Mesangial cell (primary cell): ENCODE results near the gene C1orf35. TPM values are rescaled to one million over a fixed set of nuclear protein-coding genes. Genes with fewer than 3 reads are reported as not detected.

Experiments
- total RNA-seq: library from RNA; depleted of rRNA; stranded (reverse); fragments of >200 nt; gene quantifications from 2 replicates; pipeline ENCODE4 v1.2.3, GENCODE V29; 2015

The C1orf35 gene
- total RNA-seq: 10.4 and 13.2 TPM in 2 replicates

DNA sequence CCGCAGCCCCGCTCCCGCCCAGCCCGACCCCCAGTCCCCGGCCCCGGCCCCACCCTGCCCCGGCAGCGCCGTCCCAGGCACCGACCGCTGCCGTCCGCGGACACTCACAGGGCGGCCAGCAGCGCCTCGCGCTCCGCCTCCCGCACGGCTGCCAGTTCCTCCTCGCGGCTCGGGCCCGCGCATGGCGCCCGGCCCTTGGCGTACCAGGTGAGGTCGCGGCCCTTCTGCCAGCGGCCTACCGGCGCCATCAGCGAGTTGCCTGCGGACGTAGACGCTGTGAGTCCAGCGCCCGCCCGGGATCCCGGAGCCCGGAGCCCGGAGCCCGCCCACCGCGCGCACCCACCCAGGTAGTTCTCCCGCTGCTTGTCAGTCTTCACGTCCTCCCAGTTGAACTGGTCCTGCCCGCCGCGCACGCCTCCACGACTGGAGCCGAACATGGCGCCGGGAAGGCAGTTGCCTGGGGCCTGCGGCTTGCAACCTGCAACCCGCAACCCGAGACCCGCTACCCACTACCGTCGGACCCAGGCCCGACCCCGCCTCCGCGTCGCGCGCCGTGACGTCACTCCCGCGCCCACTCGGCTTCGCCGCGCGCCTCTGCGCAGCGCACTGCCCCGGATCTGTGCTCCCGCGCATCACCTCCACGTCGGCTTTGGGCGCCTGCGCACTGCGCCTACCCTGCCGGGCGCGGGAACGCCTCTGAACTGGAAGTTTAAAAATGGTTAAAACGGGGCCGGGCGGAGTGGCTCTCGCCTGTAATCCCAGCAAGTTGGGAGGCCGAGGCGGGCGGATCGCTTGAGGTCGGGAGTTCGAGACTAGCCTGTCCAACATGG lies at the start of gene C1orf35:
Gene C1orf35, minus strand, starts transcription at position 535 of the 830 bp plus-strand sequence. Its CDS starts 98 bp downstream, at position 437.

DNA sequence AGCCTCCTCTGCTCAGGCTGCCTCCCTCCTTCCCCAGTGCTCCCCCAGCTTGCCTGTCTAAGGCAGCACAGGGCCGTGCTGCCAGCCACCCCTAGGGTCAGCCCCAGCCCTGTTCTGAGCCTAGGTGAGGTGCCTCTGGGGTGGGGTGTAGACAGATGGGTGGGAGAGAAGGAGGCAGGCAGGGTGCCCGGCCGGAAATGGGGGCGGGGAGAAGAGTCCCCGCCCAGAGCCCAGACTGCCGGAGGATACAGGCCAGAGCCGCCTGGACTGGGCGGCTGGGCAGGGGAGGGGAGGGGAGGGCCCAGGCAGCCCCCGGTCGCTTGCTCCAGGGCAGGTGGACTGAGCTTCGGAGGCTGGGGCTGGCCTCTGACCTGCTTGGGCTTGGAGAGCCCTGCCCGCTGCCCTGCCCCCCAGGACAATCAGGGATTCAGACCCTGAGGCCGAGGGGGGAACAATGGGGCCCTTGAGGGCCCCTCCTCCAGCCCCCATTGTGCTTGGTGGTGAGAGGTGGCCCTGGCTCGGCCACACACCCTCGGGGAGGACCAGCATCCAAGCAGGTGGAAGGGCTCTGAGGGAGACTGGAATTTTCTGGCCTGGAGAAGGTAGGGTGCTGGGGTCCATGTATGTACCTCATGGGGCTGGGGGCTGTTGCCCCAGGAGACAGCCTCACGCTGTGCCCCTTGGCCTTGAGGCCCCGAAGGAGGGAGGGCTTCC lies 46.4 kb upstream of the C1orf35 start, which contains the start of gene GJC2:
Gene GJC2, plus strand, starts transcription at position 525 of the 714 bp plus-strand sequence. CDS start 7,829 bp downstream, outside the sequence.

DNA sequence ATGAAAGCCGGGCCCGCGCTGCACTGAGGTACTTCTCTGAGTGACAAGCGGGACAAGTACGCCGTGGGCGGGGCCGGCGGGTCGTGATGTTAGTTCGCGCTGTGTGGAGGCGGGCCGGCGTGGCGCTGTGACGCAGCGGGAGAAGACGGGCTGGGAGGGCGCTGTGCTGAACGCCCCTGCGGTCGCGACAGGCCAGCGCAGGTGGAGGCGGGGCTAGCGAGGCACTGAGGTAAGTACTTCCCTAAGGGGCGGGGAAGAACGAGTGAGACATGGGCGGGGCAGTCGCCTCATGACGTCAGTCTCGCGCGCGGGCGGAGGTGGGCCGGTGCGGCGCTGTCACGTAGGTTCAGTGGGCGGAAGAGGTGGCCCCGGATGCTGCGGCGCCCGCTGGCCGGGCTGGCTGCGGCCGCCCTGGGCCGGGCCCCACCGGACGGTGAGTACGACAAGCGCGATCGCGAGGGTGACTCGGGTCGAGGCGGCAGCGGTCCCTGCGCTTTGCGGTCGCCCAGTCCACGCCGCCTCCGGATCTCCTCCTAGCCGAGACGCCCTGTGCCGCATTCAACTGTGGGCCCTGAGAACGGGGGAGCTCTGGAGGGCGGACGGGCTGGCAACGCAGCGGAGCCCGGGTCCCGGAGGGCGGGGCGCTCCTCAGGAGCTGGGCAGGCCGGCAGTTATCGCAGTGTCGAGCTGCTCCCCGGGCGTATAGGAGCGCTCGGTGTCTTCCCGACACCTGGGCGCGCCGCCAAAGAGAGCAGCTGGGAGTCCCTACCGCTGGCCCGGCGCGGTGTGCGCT lies 37.0 kb upstream of the C1orf35 start, which contains the start of gene GUK1:
Gene GUK1, plus strand, starts transcription at position 349 of the 793 bp plus-strand sequence. Its CDS starts 24 bp downstream, at position 373.

DNA sequence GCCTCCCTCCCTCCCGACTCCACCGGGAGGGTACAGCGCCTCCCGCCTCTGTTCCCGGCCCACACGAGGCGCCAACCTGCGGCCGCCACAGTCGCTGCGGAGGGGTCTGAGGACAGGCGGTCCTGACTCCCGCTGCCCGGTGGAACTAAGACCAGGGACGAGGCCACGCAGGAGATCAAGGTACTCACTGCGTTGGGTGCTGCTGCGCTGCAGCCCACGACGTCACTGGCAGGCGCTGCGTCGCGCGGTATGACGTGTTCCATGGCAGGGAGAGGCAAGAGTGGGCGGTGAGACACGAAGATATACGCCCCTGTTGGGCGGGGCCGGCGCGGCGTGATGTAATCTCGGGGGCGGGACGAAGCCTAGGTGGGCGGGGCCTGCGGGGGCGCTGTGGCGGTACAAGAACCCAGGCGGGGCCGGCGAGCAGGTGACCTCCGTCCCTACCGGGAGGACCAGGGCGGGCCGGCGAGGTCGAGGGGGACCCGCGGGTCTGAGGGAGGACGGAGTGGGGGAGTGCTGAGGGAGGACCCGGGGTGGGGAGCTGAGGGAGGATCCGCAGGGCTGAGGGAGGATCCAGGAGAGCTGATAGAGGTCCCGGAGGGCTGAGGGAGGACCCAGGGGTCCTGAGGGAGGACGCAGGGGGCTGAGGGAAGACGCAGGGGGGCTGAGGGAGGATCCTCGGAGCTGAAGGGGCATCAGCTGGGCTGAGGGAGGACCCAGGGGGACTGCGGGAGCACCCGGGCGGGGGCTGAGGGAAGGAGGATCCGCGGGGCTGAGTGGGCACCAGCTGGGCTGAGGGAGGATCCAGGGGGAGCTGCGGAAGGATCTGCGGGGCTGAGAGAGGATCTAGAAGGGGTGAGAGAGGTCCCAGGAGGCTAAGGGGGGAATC lies 6.2 kb upstream of the C1orf35 start, which contains the start of gene MRPL55:
Gene MRPL55, minus strand, starts transcription at position 227 of the 889 bp plus-strand sequence. CDS start 1,039 bp downstream, outside the sequence.

DNA sequence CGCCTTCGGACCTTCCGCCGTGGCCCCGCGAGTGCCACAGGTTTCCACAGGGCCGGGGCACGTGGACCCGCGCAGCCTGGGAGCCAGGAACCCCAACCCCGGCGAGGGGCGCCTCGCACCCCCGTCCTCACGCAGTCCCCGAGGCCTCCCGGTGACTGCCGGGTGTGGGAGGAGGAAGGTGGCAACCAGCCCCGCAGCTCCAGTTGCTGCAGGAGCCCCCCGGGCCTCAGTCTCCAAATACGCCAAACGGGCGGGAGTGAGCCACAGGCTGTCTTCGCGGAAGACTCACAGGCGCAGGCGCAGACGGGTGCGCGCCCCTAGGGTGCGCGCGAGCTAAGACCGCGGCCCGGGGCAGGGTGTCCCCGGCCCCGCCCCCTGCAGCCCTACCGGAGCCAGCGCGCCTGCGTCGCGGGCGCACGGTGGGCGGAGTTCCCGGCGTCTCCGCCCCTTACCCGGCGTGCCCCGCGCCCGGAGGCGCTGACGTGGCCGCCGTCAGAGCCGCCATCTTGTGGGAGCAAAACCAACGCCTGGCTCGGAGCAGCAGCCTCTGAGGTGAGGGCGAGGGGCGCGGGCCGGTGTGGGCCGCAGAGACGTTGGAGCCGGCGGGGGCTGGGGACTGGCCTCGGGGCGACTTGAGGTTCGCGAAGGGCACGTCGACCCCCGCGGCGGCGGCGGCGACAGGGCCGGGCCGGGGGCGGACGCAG lies 20.8 kb downstream of the C1orf35 start, which contains the start of gene ARF1:
Gene ARF1, plus strand, starts transcription at position 495 of the 704 bp plus-strand sequence. CDS start 14,407 bp downstream, outside the sequence.

Other genes starting within 250 kb of the C1orf35 start
- gene WNT9A, start 155.4 kb downstream of the C1orf35 start, total RNA-seq: 0.65 and 4.3 TPM in 2 replicates
- gene WNT3A, start 96.3 kb downstream of the C1orf35 start, total RNA-seq: not detected in 2 replicates
- 486 and 543 TPM in 2 replicates for gene ARF1, start 20.6 kb downstream of the C1orf35 start, total RNA-seq
- gene MRPL55, start 6.0 kb upstream of the C1orf35 start, total RNA-seq: 98.6 and 142 TPM in 2 replicates
- gene GUK1, start 37.0 kb upstream of the C1orf35 start, total RNA-seq: 291 and 331 TPM in 2 replicates
- gene GJC2, start 46.6 kb upstream of the C1orf35 start, total RNA-seq: 0.16 and 0.51 TPM in 2 replicates
- 2.4 and 3.0 TPM in 2 replicates for gene IBA57, start 62.5 kb upstream of the C1orf35 start, total RNA-seq
- gene OBSCN, start 104.7 kb upstream of the C1orf35 start, total RNA-seq: 3.7 and 17.7 TPM in 2 replicates